Measurements from ENCODE around the gene COPG2. TPM values are rescaled to one million over a fixed set of nuclear protein-coding genes. Genes with fewer than 3 reads are reported as not detected.

The COPG2 gene
- total RNA-seq = 34.7 and 52.4 TPM in 2 replicates
- 34.3 and 47.8 TPM in 2 replicates for polyA plus RNA-seq
- 23.2 and 27.7 TPM in 2 replicates for polyA plus RNA-seq (2012)
- 17.6 and 22.4 TPM in 2 replicates for polyA minus RNA-seq (ENCODE audit: low replicate concordance)

GRCh38 chr7:130668258-130669084, at the start of gene COPG2:
COPG2 (minus strand) TSS chr7:130668748; CDS start chr7:130668668, 80 bp downstream.
- Histone ChIP-seq H2AFZ (ENCODE audit: low read length) (peak within 1 kb of the TSS; percentile 84), H3K27ac (ENCODE audit: insufficient read depth, low read length) (peak within 1 kb of the TSS; percentile 55), H3K4me2 (ENCODE audit: extremely low read depth, insufficient read depth, low read length) (peak within 1 kb of the TSS; percentile 93), H4K20me1 (ENCODE audit: control insufficient read depth, extremely low read depth, insufficient read depth, low read length) (no peaks in the 10 kb centered on the region), H3K79me2 (ENCODE audit: control insufficient read depth, insufficient read depth, low read length) (no peaks in the 10 kb centered on the region), H3K9me3 (ENCODE audit: control insufficient read depth, insufficient read depth, low read depth, low read length) (no peaks in the 10 kb centered on the region), H3K36me3 (ENCODE audit: control insufficient read depth, insufficient read depth, low read length) (no peaks in the 10 kb centered on the region), H3K4me1 (ENCODE audit: control insufficient read depth, extremely low read depth, insufficient read depth, low read length) (peaks cover 4% of the 10 kb centered on the region), H3K9ac (ENCODE audit: insufficient read depth, low read length) (peak within 1 kb of the TSS; percentile 72), H3K4me3 (replicated peaks in 1 of 4; ENCODE audit: control extremely low read depth in 1 of 4, insufficient read depth in 1 of 4, low read depth in 3 of 4, low read length in 4 of 4) (peak within 1 kb of the TSS; percentile 62 to 89 (median 79)), H3K27me3 (ENCODE audit: control insufficient read depth, insufficient read depth, low read length) (no peaks in the 10 kb centered on the region)
- DNase-seq (ENCODE audit: low read depth in 2 of 2) = peak; percentile 77 to 79
- no peak for TF ChIP-seq CTCF (conservative IDR thresholded peaks at IDR 0.05 in 1 of 2, IDR thresholded peaks at IDR 0.05 in 1 of 2; ENCODE audit: low read depth in 1 of 2, low read length in 2 of 2)
- no peak for TF ChIP-seq EZH2 (IDR thresholded peaks at IDR 0.05; ENCODE audit: low read length, missing control alignments)

- Histone ChIP-seq H3K4me1 (ENCODE audit: control insufficient read depth, extremely low read depth, insufficient read depth, low read length) (no peaks in the 10 kb centered on the region), H3K79me2 (ENCODE audit: control insufficient read depth, insufficient read depth, low read length) (no peaks in the 10 kb centered on the region), H3K9me3 (ENCODE audit: control insufficient read depth, insufficient read depth, low read depth, low read length) (no peaks in the 10 kb centered on the region), H4K20me1 (ENCODE audit: control insufficient read depth, extremely low read depth, insufficient read depth, low read length) (no peaks in the 10 kb centered on the region), H2AFZ (ENCODE audit: low read length) (no peak overlapping the region), H3K27me3 (ENCODE audit: control insufficient read depth, insufficient read depth, low read length) (no peaks in the 10 kb centered on the region), H3K36me3 (ENCODE audit: control insufficient read depth, insufficient read depth, low read length) (no peaks in the 10 kb centered on the region), H3K4me3 (replicated peaks in 1 of 4; ENCODE audit: control extremely low read depth in 1 of 4, insufficient read depth in 1 of 4, low read depth in 3 of 4, low read length in 4 of 4) (no peak overlapping the region), H3K4me2 (ENCODE audit: extremely low read depth, insufficient read depth, low read length) (no peak overlapping the region), H3K9ac (ENCODE audit: insufficient read depth, low read length) (no peak overlapping the region), H3K27ac (ENCODE audit: insufficient read depth, low read length) (no peak overlapping the region)
- no peak for TF ChIP-seq CTCF (conservative IDR thresholded peaks at IDR 0.05 in 1 of 2, IDR thresholded peaks at IDR 0.05 in 1 of 2; ENCODE audit: low read depth in 1 of 2, low read length in 2 of 2)
- no peak for TF ChIP-seq EZH2 (IDR thresholded peaks at IDR 0.05; ENCODE audit: low read length, missing control alignments)
- DNase-seq (ENCODE audit: low read depth in 2 of 2) = no peak
Observed at GRCh38 chr7:130712416-130712815, 43.9 kb upstream of the COPG2 start.

- Histone ChIP-seq H3K27ac (ENCODE audit: insufficient read depth, low read length) (no peak overlapping the region), H3K9ac (ENCODE audit: insufficient read depth, low read length) (no peak overlapping the region)
Observed at GRCh38 chr7:130708766-130709165, 40.2 kb upstream of the COPG2 start.

More at GRCh38 chr7:130708766-130709165, 40.2 kb upstream of the COPG2 start:
- Histone ChIP-seq H3K27me3 (ENCODE audit: control insufficient read depth, insufficient read depth, low read length) (no peaks in the 10 kb centered on the region), H3K4me3 (replicated peaks in 1 of 4; ENCODE audit: control extremely low read depth in 1 of 4, insufficient read depth in 1 of 4, low read depth in 3 of 4, low read length in 4 of 4) (no peak overlapping the region), H4K20me1 (ENCODE audit: control insufficient read depth, extremely low read depth, insufficient read depth, low read length) (no peaks in the 10 kb centered on the region), H3K4me2 (ENCODE audit: extremely low read depth, insufficient read depth, low read length) (no peak overlapping the region), H3K79me2 (ENCODE audit: control insufficient read depth, insufficient read depth, low read length) (no peaks in the 10 kb centered on the region), H3K4me1 (ENCODE audit: control insufficient read depth, extremely low read depth, insufficient read depth, low read length) (no peaks in the 10 kb centered on the region), H2AFZ (ENCODE audit: low read length) (no peak overlapping the region), H3K9me3 (ENCODE audit: control insufficient read depth, insufficient read depth, low read depth, low read length) (no peaks in the 10 kb centered on the region), H3K36me3 (ENCODE audit: control insufficient read depth, insufficient read depth, low read length) (no peaks in the 10 kb centered on the region)
- no peak for TF ChIP-seq EZH2 (IDR thresholded peaks at IDR 0.05; ENCODE audit: low read length, missing control alignments)
- TF ChIP-seq CTCF (conservative IDR thresholded peaks at IDR 0.05 in 1 of 2, IDR thresholded peaks at IDR 0.05 in 1 of 2; ENCODE audit: low read depth in 1 of 2, low read length in 2 of 2) = no peak
- DNase-seq (ENCODE audit: low read depth in 2 of 2) = no peak

Data from fibroblast of lung (primary cell).